ENCODE results near the gene NFIB. TPM values are rescaled to one million over a fixed set of nuclear protein-coding genes. Genes with fewer than 3 reads are reported as not detected.

NFIB gene
- total RNA-seq, 2 donors from 2014 or later: 5.3 to 14.1 TPM

- Mint-ChIP-seq H3K27me3 (ENCODE audit: insufficient read depth) (no peaks in the 10 kb centered on the region), H3K27ac (no peak overlapping the region), H3K4me1 (peaks cover 28% of the 10 kb centered on the region), H3K36me3 (ENCODE audit: low read depth) (no peaks in the 10 kb centered on the region), H3K9me3 (no peaks in the 10 kb centered on the region), H3K4me3 (no peak overlapping the region)
- H3K9me3 ChIP-seq (ENCODE audit: control insufficient read depth, low read length): no peaks in the 10 kb centered on the region
- H3K36me3 ChIP-seq (ENCODE audit: control insufficient read depth, insufficient read depth, low read length): no peaks in the 10 kb centered on the region
- TF ChIP-seq CTCF (conservative IDR thresholded peaks at IDR 0.05): no peak
- H3K4me3 ChIP-seq (ENCODE audit: low read length): no peak overlapping the region
- DNase-seq: no peak
- 99% methylated on average over 3 of the region's 3 CpGs; no CpG with 5 or more reads in 1 of the 2 experiments for WGBS, 2 experiments (ENCODE audit: insufficient coverage in 1 of 2, insufficient read length in 1 of 2)
- no peak overlapping the region for H3K27ac ChIP-seq (ENCODE audit: low read depth, low read length)
- H3K4me1 ChIP-seq (ENCODE audit: control insufficient read depth, insufficient read depth, low read length): peaks cover 16% of the 10 kb centered on the region
- H3K27me3 ChIP-seq (ENCODE audit: control insufficient read depth, insufficient read depth, low read length, poor library complexity, severe bottlenecking): no peaks in the 10 kb centered on the region
- H3K9ac ChIP-seq (ENCODE audit: extremely low read depth, low read length, poor library complexity, severe bottlenecking): no peak overlapping the region
Observed at GRCh38 chr9:14104496-14104895, 209.4 kb downstream of the NFIB start.

GRCh38 chr9:14103115-14103514 is 210.8 kb downstream of the NFIB start:
- H3K36me3 ChIP-seq (ENCODE audit: control insufficient read depth, insufficient read depth, low read length): no peaks in the 10 kb centered on the region
- H3K27me3 ChIP-seq (ENCODE audit: control insufficient read depth, insufficient read depth, low read length, poor library complexity, severe bottlenecking): no peaks in the 10 kb centered on the region
- peaks cover 10% of the 10 kb centered on the region for H3K4me1 ChIP-seq (ENCODE audit: control insufficient read depth, insufficient read depth, low read length)
- H3K27ac ChIP-seq (ENCODE audit: low read depth, low read length): no peak overlapping the region
- H3K27me3 Mint-ChIP-seq (ENCODE audit: insufficient read depth): no peaks in the 10 kb centered on the region
- H3K9me3 Mint-ChIP-seq: no peaks in the 10 kb centered on the region
- WGBS, 2 experiments (ENCODE audit: insufficient coverage in 1 of 2, insufficient read length in 1 of 2): 74% methylated on average over 3 of the region's 3 CpGs; no CpG with 5 or more reads in 1 of the 2 experiments
- H3K9me3 ChIP-seq (ENCODE audit: control insufficient read depth, low read length): no peaks in the 10 kb centered on the region
- no peak overlapping the region for H3K4me3 Mint-ChIP-seq
- no peak overlapping the region for H3K27ac Mint-ChIP-seq
- DNase-seq: no peak
- TF ChIP-seq CTCF (conservative IDR thresholded peaks at IDR 0.05): no peak
- H3K9ac ChIP-seq (ENCODE audit: extremely low read depth, low read length, poor library complexity, severe bottlenecking): no peak overlapping the region
- no peak overlapping the region for H3K4me3 ChIP-seq (ENCODE audit: low read length)
- no peaks in the 10 kb centered on the region for H3K36me3 Mint-ChIP-seq (ENCODE audit: low read depth)
- H3K4me1 Mint-ChIP-seq: peaks cover 27% of the 10 kb centered on the region

- no peak overlapping the region for H3K27ac Mint-ChIP-seq
- H3K9me3 Mint-ChIP-seq: no peaks in the 10 kb centered on the region
- no peak for DNase-seq
- H3K27me3 Mint-ChIP-seq (ENCODE audit: insufficient read depth): no peaks in the 10 kb centered on the region
- Histone ChIP-seq H3K36me3 (ENCODE audit: control insufficient read depth, insufficient read depth, low read length) (no peaks in the 10 kb centered on the region), H3K4me1 (ENCODE audit: control insufficient read depth, insufficient read depth, low read length) (no peaks in the 10 kb centered on the region), H3K27ac (ENCODE audit: low read depth, low read length) (no peak overlapping the region), H3K27me3 (ENCODE audit: control insufficient read depth, insufficient read depth, low read length, poor library complexity, severe bottlenecking) (no peaks in the 10 kb centered on the region), H3K4me3 (ENCODE audit: low read length) (no peak overlapping the region), H3K9ac (ENCODE audit: extremely low read depth, low read length, poor library complexity, severe bottlenecking) (no peak overlapping the region), H3K9me3 (ENCODE audit: control insufficient read depth, low read length) (no peaks in the 10 kb centered on the region)
- H3K36me3 Mint-ChIP-seq (ENCODE audit: low read depth): no peaks in the 10 kb centered on the region
- 95 to 100% methylated on average over 6 to 7 of the region's 7 CpGs for WGBS, 2 experiments (ENCODE audit: insufficient coverage in 1 of 2, insufficient read length in 1 of 2)
- no peak for TF ChIP-seq CTCF (conservative IDR thresholded peaks at IDR 0.05)
- H3K4me1 Mint-ChIP-seq: peaks cover 32% of the 10 kb centered on the region
- no peak overlapping the region for H3K4me3 Mint-ChIP-seq
Observed at GRCh38 chr9:14099737-14100136, 214.2 kb downstream of the NFIB start.

All from endodermal cell (in vitro differentiated cells).